NCI-H146 (cell line): ENCODE results near the gene CFAP90.

Experiments
- DNase-seq: peaks from one replicate; lab custom pipeline; 2025; lab: John Stamatoyannopoulos, UW

The CFAP90 gene, protein sequence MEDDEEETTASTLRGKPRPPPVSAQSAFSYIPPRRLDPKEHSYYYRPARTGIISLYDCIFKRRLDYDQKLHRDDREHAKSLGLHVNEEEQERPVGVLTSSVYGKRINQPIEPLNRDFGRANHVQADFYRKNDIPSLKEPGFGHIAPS

DNA sequence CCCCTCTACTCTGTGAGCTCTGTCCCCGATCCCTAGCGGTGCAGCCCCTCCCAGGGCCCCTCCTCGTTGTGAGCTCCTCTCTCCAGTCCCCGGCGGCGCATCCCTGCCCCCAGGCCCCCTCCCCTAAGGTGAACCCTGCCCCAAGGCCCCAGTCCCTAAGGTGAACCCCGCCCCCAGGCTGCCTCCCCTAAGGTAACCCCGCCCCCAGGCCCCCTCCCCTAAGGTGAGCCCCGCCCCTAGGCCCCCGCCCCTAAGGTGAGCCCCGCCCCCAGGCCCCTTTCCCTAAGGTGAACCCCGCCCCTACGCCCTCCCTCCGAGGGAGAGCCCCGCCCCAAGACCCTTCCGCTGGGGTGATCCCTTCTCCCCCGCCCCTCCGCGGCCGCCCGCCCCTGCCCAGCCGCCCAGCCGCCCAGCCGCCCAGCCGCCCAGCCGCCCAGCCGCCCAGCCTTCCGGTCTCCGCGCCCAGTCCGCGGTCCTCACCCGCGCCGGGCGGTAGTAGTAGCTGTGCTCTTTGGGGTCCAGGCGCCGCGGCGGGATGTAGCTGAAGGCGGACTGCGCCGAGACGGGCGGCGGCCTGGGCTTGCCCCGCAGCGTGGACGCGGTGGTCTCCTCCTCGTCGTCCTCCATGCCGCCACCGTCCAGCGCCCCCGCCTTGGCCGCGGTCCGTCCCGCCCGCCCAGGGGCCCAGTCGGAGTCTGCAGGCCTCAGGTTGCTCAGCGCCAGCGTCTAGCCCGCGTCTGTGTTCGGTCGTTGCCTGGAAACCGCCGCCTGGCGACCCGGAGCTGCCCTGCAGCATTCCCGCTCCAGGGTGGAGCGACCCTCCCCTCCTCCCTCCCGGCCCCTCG lies at the start of gene CFAP90:
TSS of gene CFAP90 (minus strand) at position 739 of the 845 bp plus-strand sequence. CDS start at position 627, 112 bp downstream.
- peak; percentile 54 for DNase-seq

DNA sequence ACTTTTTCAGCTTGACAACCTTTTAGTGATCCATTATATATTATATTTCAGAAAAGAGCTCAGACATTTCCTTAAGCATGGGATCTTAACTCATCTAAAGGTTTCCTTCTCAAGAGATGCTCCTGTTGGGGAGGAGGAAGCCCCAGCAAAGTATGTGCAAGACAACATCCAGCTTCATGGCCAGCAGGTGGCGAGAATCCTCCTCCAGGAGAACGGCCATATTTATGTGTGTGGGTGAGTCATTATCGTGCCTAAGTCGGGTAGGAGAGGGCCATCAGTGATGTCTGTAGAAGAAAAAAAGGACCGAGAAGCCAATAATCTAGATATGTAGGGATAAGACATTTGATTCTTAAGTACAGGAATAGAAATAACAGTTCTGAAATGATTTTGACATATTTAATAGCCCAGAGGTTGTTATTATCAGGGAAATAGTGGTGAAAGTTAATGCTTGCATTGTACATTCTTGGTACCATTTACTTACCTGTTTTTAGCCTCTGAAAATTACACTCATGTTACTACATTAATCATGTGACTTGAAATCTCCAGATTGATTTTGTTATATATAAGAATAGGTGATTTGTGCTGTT lies 46.2 kb upstream of the CFAP90 start:
- no peak for DNase-seq

DNA sequence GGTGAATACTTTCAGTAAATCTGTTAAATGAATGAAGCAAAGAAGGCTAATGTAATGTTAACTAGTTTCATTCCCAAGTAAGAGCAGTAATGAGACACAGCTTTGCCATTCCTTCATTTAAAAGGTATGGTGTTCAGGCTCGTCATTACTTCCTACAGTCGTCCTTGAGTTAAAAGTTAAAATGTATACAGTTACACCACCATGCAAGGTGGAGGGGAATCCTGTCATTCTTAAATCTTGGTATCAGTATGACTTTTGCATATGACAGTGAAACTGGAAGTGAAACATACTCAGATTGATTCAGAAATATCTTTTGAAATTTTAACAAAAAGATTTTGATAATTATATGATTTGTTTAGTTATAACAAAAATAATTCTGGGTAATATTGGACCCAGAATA lies 43.9 kb upstream of the CFAP90 start:
- no peak for DNase-seq

DNA sequence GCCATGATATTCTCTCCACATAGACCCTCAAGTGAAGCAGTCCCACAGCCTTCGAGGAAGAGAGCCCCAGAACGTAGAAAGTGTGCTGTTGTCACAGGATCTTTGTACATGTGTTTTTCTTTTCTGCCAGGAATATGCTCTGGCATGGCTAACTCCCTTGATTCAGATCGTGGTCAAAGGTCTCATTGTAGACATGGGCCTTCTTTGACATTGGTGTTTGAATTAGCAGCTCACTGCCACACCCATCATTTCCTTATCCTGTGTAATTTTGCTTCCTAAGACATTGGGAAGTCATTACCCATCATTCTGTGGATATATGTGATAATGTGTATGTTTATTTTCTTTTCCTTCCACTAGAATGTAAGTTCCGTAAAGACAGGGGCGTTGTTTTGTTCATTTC lies 43.5 kb upstream of the CFAP90 start:
- DNase-seq = no peak

DNA sequence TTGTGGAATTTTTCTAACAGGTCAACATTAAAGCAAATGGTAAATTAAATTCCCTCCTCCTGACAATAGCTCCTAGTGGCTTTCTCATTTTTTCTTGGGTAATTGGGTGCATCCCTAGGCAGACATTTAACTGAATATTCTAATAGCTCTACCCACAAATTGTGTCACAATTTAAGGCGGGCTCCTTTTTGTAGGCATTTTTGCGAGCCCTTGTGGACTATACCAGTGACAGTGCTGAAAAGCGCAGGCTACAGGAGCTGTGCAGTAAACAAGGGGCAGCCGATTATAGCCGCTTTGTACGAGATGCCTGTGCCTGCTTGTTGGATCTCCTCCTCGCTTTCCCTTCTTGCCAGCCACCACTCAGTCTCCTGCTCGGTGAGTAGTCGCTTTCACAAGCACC lies 38.0 kb upstream of the CFAP90 start:
- DNase-seq = no peak

DNA sequence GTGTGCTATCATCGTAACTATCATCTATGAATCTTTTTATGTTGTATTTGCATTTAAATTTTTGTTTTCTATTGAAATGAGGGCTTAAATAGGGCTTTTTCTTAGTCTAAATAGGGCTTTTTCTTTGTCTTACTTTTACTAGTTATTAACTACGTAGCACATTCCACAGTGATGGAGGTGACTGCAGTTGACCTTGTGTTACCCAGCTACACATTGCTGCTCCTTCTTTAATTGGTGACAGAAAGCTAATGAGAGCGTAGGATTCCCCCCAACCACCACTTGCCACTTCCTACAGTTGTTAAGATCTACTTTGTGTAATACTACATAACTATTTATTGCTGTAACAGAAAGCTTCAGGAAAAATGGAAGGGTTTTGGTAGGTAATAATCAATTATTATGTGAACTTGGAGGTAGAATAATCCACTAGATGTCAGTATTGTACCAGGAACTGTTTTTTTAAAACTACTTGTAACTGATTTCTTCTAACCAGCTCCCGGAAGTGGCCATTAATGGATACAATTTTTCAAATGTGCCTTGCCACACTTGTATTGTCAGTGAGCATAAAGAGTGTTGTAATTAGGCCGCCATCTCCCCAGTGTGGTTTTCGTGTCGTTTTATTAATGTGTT lies 36.0 kb upstream of the CFAP90 start:
- DNase-seq = peak; percentile 22

DNA sequence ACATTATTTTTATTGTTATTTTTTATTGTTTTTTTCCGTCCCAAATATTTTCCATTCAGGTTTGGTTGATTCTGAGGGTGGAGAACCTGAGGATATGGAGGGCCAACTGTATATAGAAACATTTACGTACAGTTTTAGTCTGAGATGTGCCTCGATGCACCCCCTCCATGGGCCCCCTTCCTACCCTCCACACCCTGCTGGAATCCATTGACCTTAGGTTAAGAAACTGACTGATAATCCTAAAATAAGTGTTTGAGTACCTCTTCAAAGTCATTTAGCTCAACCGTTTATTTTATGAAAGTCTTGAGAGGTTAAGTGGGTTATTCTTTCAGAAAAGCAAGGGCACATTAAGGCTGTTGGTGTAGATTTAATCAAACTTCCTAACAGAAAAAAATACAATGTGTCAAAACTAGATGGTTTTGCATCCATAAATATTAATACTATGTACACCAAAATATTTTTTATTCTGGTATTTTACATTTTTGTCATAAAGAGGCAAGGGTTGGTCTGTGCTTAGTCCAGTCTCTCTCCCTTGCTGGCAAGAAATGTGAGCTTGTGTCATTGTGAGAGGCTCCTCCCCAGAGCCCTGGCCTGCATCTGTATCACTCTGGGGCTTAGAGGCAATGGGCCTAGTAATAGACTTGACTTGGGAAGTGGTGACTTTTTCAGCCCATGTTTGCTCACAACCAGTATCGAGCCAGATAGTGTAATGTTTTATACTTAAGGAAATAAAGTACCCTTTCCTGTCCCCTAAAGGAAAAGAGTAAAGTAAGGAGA lies 33.7 kb upstream of the CFAP90 start:
- DNase-seq = no peak

DNA sequence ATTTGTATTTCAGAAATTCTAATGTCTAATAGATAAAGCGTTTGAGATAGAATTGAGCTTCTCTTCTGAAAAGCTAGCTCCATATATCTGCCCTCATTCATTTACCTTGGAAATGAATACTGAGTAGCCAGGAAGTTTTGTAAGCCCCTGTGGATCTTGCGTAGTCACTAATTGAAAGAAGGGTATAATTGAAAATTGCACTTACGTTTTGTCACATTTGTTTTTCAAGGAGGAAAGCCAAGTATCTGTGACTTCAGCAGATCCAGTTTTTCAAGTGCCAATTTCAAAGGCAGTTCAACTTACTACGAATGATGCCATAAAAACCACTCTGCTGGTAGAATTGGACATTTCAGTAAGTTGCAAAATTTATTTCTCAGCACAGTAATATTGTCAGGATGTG lies 32.0 kb upstream of the CFAP90 start:
- DNase-seq = no peak

DNA sequence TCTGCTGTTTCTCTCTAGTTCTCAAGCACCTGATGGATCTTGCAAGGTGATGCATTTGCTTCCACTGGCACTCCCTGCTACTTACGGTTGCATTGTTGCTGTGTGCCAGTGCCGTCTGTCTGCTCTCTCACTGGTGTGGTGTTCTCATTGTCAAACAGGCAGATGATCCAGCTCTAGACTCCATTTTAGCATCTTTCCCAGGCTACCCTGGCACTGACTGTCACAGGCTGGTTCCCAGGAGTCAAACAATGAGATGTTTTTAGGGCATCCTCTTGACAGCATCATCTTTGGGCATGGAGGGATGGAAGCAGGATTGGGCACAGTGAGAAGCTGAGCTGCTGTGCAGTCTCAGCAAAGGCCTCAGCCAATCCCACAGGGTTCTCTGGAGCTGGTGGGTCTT lies 30.9 kb upstream of the CFAP90 start:
- no peak for DNase-seq

DNA sequence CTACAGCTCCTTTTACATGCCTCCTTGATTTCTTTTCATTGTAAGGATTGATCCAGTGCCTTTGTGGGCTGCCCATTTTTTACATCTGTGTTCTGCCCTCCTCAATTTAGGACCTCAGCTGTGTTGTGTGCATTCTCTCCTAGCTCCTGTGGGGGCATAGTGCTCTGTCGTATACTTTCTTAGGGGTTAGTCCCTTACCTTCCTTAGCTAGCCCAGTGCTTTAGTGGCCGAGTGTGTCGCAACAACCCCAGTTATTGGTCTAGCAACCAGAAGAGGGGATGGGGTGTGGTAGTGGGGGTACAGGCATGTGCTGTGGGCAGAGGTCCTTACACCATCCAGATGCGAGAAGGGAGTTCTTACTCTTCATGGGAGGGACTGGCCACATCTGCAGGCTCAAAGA lies 30.2 kb upstream of the CFAP90 start:
- no peak for DNase-seq

DNA sequence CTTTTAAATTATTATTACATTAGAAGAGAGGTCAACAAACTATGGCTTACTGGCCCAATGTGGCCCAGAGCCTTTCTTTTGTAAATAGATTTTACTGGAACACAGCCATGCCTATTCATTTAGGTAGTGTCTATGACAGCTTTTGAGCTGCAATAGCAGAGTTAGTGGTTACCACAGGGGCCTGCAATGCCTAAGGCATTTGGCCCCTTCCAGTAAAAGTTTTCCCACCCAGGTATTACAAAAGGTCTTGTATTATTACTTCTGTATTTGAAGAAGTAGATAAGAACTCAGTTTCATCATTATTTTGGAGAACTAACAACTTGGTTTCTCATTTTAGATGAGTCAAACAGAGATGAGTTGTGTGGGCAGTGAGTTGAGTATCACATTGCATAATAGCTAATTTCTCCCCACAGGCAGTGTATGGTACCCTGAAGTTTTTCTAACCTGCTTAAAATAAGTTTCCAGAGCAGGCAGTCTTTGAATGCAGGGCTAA lies 27.5 kb upstream of the CFAP90 start:
- DNase-seq = no peak

DNA sequence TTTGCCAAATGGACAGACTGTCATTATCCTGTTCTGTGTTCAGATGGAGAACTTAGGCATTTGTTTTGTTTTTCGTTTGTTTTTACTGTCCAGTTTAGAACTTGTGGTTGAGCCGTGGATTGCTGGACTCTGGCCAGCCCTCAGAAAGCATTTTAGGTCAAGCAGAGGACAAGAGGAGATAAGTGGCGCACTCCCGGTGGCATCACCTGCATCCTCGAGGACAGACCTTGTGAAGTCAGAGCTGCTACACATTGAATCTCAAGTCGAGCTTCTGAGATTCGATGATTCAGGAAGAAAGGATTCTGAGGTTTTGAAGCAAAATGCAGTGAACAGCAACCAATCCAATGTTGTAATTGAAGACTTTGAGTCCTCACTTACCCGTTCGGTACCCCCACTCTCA lies 26.9 kb upstream of the CFAP90 start:
- DNase-seq = no peak

DNA sequence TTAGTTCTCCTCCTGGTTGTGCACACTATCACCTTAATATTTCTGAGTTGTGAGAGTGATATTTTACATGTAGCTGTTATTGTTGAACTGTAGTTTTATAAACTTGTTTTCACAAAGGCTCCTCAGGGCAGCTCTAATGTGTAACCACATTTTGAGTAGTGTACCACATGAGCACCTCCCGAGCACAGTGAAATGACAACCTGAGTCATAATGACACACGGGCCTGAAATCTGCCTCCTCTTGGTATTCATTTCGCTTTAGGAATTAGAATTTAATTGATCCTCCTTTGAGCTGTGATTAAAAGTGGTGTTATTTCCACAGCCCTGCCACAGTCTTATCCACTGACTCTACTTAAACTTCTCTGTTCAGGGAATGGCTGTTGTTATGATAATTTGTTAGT lies 25.9 kb upstream of the CFAP90 start:
- DNase-seq = no peak

DNA sequence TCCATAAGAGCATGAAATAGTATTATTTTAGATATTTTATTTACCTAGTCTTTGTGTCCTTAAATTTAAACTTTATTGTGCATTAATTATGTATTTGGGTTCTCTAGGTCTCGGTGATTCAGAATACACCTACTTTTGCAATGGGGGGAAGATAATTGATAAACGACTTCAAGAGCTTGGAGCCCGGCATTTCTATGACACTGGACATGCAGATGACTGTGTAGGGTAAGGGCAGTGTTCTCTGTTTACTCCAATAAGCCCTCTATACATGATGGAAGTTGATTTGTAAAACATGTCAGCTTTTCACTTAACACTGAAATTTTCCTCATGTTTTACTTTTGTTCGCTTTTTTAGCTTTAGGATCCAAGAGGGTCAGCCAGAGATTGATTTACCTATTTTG lies 24.2 kb upstream of the CFAP90 start:
- DNase-seq = no peak

DNA sequence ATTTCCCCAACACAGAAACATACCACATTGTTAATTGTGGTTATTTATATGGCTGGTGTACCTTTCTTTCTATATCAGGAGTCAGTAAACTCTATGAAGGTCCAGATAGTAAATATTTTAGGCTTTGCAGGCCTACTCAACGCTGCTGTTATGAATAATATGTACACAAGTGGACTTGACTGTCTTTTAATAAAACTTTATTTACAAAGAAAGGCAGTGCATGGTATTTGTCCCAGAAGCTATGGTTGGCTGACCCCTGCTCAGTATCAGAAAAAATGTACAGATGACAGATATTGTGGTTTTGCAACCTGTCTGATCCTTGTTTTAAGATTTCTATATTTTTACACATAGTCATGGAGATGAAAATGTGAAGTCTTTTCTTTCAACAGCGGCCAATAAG lies 23.7 kb upstream of the CFAP90 start:
- DNase-seq = no peak

DNA sequence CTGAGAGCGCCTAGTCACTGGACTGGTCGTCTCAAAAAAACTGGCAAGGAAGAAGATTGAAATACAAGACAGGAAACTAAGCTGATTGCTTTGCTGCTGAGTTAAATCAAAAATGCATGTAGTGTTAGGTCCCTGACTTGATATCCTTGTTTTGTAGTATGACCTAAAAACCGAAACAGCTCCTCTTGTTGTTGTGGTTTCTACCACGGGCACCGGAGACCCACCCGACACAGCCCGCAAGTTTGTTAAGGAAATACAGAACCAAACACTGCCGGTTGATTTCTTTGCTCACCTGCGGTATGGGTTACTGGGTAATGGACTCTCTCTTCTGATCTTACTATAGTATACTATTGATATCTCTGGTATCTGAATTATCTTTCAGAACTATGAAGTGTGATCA lies 22.3 kb upstream of the CFAP90 start:
- no peak for DNase-seq

DNA sequence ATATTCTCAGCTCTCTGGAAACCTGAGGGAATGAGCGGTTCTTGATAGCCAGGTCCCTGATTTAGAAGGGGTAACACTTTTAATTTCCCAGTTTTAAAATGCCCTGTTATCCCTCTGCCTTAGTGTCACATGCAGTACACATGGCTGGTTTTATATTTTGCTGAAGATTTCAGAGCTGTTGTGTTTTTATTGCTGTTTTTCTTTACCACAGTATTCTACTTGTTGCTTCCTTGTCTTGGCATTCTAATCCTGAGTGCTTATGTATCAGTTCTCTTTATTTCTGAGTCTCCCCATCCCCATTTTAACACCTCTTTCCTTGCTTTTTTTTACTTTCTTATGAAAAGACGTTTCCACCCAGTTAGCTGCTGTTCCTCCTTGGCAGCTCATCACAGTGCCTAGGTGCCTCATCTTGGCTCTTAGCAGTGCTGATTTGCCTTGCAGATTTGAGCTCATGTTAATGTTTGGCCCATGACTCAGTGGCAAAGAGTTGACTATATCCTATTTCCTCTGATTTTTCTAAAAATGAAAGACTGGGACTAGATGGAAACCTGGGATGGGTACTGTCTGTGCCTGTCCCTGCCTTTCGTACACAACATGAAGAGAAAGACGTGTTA lies 21.7 kb upstream of the CFAP90 start:
- DNase-seq = no peak

DNA sequence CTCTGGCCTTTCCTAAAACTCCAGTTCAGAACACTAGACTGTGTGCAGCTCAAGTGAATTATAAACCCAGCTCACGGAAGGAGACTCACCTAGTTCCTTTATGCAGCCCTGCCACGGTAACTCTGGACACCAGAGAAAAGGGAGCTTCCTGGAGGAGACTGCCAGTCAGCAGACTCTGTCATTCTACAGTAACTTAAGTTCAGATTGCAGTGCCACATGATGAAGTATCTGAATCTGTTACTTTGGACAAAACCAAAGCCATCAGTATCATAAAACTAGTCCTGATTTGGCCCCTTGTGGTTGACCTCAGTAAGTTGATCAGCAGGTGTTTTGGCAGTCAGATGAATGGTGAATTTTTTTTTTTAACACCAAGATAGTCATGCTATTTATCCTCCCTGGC lies 20.7 kb upstream of the CFAP90 start:
- DNase-seq = no peak

DNA sequence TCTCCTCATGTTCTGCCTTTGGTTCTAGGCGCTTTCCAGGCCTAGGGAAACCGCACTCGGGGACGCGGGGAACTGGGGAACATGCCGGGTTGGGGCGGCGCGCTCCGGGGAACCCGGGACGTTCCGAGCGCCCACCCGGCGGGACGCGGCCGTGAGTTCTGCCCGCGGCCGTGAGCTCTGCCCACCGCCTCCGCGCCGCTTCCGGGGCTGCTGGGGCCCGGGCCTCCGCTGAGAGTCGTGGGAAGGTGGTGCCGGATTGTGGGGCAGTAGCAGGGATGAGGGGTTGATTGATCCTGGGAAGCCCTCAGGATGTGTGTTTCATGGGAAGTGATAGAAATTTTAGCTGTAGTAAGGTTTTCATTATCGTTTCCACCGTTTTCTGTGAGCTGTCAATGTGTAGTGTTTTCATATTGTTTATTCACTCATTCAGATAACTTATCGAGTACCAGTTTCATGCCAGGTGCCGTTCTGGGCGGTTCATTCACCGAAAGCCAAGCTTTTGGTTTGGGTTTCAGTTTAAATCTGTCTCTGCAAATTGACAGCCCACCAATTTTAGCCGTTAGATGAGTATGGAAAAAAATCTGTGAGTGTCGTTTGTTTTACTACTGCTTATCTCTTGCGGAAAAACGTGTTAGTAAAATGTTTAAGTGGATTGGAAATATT lies 18.7 kb upstream of the CFAP90 start:
- peak; percentile 10 for DNase-seq

DNA sequence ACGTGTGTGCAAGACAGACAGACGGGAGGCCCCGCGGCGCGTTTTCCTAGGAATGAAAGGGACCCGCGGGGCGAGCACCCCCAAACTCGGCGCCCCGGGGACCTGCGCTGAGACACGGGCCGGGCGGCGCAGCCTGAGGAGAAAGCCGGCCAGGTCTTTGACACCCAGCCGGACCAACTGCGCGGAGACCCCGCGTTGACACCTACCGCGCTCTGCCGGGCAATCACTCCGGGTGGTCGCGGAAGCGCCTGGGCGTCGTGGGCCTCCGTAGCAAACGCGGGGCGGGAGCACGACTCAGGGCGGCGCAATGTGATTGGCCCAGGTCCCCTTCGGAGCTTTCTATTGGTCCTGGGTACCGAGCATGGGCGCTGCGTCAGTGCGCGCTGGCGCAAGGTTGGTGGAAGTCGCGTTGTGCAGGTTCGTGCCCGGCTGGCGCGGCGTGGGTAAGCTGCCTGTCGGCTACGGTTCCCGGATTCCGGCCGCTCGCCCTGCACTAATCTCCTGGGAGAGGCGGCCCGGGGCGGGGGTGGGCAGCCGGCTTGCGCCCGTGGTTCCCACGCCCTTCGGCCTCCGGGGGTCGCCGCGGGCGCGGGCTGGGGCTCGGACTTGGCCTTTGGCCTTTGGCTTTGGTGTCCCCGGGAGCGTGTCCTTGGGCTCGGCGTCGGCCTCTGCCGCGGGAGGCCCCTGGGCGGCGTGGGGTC lies 18.0 kb upstream of the CFAP90 start, which contains the start of the genes FASTKD3 and MTRR:
TSS of gene FASTKD3 (minus strand) at position 259 of the 701 bp plus-strand sequence. CDS start 948 bp downstream, outside the sequence.
TSS of gene MTRR (plus strand) at position 376 of the 701 bp plus-strand sequence. CDS start 1,647 bp downstream, outside the sequence.
- peak; percentile 93 for DNase-seq
